ENCODE data around the gene TSC2.
"Not testable (repeated sequence)": the region's sequence is repeated elsewhere in the genome, so short reads cannot be mapped to it uniquely, and the experiment has no call there.

Gene TSC2

GRCh38 chr16:2087748-2088631 is 40.2 kb downstream of the TSC2 start:
- DNase-seq: no peak

- DNase-seq: no peak
Measured at GRCh38 chr16:2088759-2089358, 41.1 kb downstream of the TSC2 start.

GRCh38 chr16:2089706-2090480 is 42.1 kb downstream of the TSC2 start:
- DNase-seq: no peak

- DNase-seq: no peak
Measured at GRCh38 chr16:2090481-2090776, 42.6 kb downstream of the TSC2 start.

- DNase-seq: no peak
Measured at GRCh38 chr16:2090777-2091546, 43.2 kb downstream of the TSC2 start.

GRCh38 chr16:2091547-2092255 is 43.9 kb downstream of the TSC2 start:
- DNase-seq: no peak

GRCh38 chr16:2092256-2092620 is 44.5 kb downstream of the TSC2 start:
- no peak for DNase-seq

GRCh38 chr16:2092866-2093265 is 45.1 kb downstream of the TSC2 start:
- DNase-seq: no peak

- no peak for DNase-seq
Measured at GRCh38 chr16:2093793-2094192, 46.0 kb downstream of the TSC2 start.

- DNase-seq: no peak
Measured at GRCh38 chr16:2095315-2095853, 47.6 kb downstream of the TSC2 start.

GRCh38 chr16:2095918-2096582 is 48.3 kb downstream of the TSC2 start:
- no peak for DNase-seq

- DNase-seq: no peak
Measured at GRCh38 chr16:2096853-2097595, 49.2 kb downstream of the TSC2 start.

GRCh38 chr16:2097689-2098088 is 49.9 kb downstream of the TSC2 start:
- DNase-seq: not testable (repeated sequence)

GRCh38 chr16:2101581-2101980 is 53.8 kb downstream of the TSC2 start:
- DNase-seq: not testable (repeated sequence)

GRCh38 chr16:2102471-2102870 is 54.7 kb downstream of the TSC2 start:
- DNase-seq: no peak

GRCh38 chr16:2104464-2104863 is 56.7 kb downstream of the TSC2 start:
- not testable (repeated sequence) for DNase-seq

- not testable (repeated sequence) for DNase-seq
Measured at GRCh38 chr16:2105291-2105690, 57.5 kb downstream of the TSC2 start.

GRCh38 chr16:2105769-2106168 is 58.0 kb downstream of the TSC2 start:
- DNase-seq: not testable (repeated sequence)

GRCh38 chr16:2106211-2106610 is 58.4 kb downstream of the TSC2 start:
- not testable (repeated sequence) for DNase-seq

GRCh38 chr16:2107121-2107790 is 59.5 kb downstream of the TSC2 start:
- DNase-seq: not testable (repeated sequence)
